HG03571 (cell line): Measurements from ENCODE around the gene MYOZ1.
"Not testable (repeated sequence)": the region's sequence is repeated elsewhere in the genome, so short reads cannot be mapped to it uniquely, and the experiment has no call there.

ENCODE experiments used
- ATAC-seq: cut with Tn5 transposase; IDR thresholded peaks from one replicate; pipeline ENCODE4 v1.9.1; 2021; ENCODE audit not compliant: unreplicated experiment

Gene MYOZ1

GRCh38 chr10:73641328-73642060 is at the start of gene MYOZ1:
MYOZ1 (minus strand) TSS chr10:73641474; CDS start chr10:73640017, 1,457 bp downstream.
- ATAC-seq: no peak

GRCh38 chr10:73690755-73691154 is 49.5 kb upstream of the MYOZ1 start:
- ATAC-seq: not testable (repeated sequence)

- not testable (repeated sequence) for ATAC-seq
These were observed 48.3 kb upstream of the MYOZ1 start for GRCh38 chr10:73689596-73689995.

GRCh38 chr10:73687641-73688040 is 46.4 kb upstream of the MYOZ1 start:
- ATAC-seq: not testable (repeated sequence)

GRCh38 chr10:73674546-73674945 is 33.3 kb upstream of the MYOZ1 start:
- not testable (repeated sequence) for ATAC-seq

- not testable (repeated sequence) for ATAC-seq
These were observed 27.1 kb upstream of the MYOZ1 start for GRCh38 chr10:73668378-73668777.

- ATAC-seq: not testable (repeated sequence)
These were observed 25.0 kb upstream of the MYOZ1 start for GRCh38 chr10:73666153-73666809.

- not testable (repeated sequence) for ATAC-seq
These were observed 24.3 kb upstream of the MYOZ1 start for GRCh38 chr10:73665581-73665980.

GRCh38 chr10:73664156-73665040 is 23.1 kb upstream of the MYOZ1 start:
- not testable (repeated sequence) for ATAC-seq

- ATAC-seq: not testable (repeated sequence)
These were observed 22.3 kb upstream of the MYOZ1 start for GRCh38 chr10:73663621-73664020.

GRCh38 chr10:73662705-73663104 is 21.4 kb upstream of the MYOZ1 start:
- not testable (repeated sequence) for ATAC-seq

- no peak for ATAC-seq
These were observed 14.7 kb upstream of the MYOZ1 start, which contains the start of gene SYNPO2L for GRCh38 chr10:73655990-73656298. SYNPO2L (minus strand) TSS chr10:73656029; CDS start chr10:73655922, 107 bp downstream.

GRCh38 chr10:73655257-73655989 is 14.1 kb upstream of the MYOZ1 start:
- no peak for ATAC-seq

GRCh38 chr10:73653701-73654100 is 12.4 kb upstream of the MYOZ1 start:
- no peak for ATAC-seq

- ATAC-seq: no peak
These were observed 11.9 kb upstream of the MYOZ1 start for GRCh38 chr10:73653195-73653594.

GRCh38 chr10:73650537-73651331 is 9.5 kb upstream of the MYOZ1 start:
- ATAC-seq: no peak

- ATAC-seq: no peak
These were observed 8.7 kb upstream of the MYOZ1 start for GRCh38 chr10:73649876-73650536.

GRCh38 chr10:73648975-73649829 is 7.9 kb upstream of the MYOZ1 start:
- no peak for ATAC-seq
